Neural cell (in vitro differentiated cells): Measurements from ENCODE around the gene ADAMTS17.

ENCODE experiments used
- EP300 ChIP-seq: fragments of 450-650 bp; conservative IDR thresholded peaks from 2 replicates; pipeline ENCODE4 v1.6.1; 2014; ENCODE audit warnings: antibody characterized with exemption, mild to moderate bottlenecking, moderate library complexity; ENCODE audit not compliant: poor library complexity, severe bottlenecking
- EZH2 ChIP-seq: fragments of 200-600, 300-800 bp; shearing (Covaris generic), sonication (generic); IDR thresholded peaks from 2 replicates; pipeline ENCODE4 v1.6.1; 2014; ENCODE audit warnings: antibody characterized with exemption, low read length, borderline replicate concordance, mild to moderate bottlenecking; ENCODE audit not compliant: insufficient read depth, poor library complexity, severe bottlenecking
- MXI1 ChIP-seq: fragments of 450-650 bp; conservative IDR thresholded peaks from 2 replicates; pipeline ENCODE4 v1.6.1; 2014; ENCODE audit warnings: antibody characterized with exemption, mild to moderate bottlenecking; ENCODE audit not compliant: poor library complexity, severe bottlenecking
- POLR2AphosphoS5 ChIP-seq: IDR thresholded peaks from 2 replicates; pipeline ENCODE4 v1.6.1; 2012
- RAD21 ChIP-seq: fragments of 450-650 bp; conservative IDR thresholded peaks from 2 replicates; pipeline ENCODE4 v1.6.1; 2014; ENCODE audit warnings: antibody characterized with exemption, mild to moderate bottlenecking, moderate library complexity
- SMC3 ChIP-seq: fragments of 450-650 bp; conservative IDR thresholded peaks from 2 replicates; pipeline ENCODE4 v1.6.1; 2014; ENCODE audit warnings: antibody characterized with exemption, mild to moderate bottlenecking, moderate library complexity; ENCODE audit not compliant: poor library complexity
- TAF1 ChIP-seq: IDR thresholded peaks from 2 replicates; pipeline ENCODE4 v1.6.1; 2012; ENCODE audit warnings: low read depth
- TF ChIP-seq, protein P1 (sequence below): fragments of 450-650 bp; IDR thresholded peaks from 2 replicates; pipeline ENCODE4 v1.5.1; 2014; ENCODE audit warnings: antibody characterized with exemption, mild to moderate bottlenecking, moderate library complexity; ENCODE audit not compliant: poor library complexity, severe bottlenecking
- TF ChIP-seq, protein P2 (sequence below): IDR thresholded peaks from 2 replicates; pipeline ENCODE4 v1.6.1; 2012; ENCODE audit warnings: borderline replicate concordance

- TF ChIP-seq, protein P1, sequence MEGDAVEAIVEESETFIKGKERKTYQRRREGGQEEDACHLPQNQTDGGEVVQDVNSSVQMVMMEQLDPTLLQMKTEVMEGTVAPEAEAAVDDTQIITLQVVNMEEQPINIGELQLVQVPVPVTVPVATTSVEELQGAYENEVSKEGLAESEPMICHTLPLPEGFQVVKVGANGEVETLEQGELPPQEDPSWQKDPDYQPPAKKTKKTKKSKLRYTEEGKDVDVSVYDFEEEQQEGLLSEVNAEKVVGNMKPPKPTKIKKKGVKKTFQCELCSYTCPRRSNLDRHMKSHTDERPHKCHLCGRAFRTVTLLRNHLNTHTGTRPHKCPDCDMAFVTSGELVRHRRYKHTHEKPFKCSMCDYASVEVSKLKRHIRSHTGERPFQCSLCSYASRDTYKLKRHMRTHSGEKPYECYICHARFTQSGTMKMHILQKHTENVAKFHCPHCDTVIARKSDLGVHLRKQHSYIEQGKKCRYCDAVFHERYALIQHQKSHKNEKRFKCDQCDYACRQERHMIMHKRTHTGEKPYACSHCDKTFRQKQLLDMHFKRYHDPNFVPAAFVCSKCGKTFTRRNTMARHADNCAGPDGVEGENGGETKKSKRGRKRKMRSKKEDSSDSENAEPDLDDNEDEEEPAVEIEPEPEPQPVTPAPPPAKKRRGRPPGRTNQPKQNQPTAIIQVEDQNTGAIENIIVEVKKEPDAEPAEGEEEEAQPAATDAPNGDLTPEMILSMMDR: no peak
- no peak for TF ChIP-seq EP300
- no peak for TF ChIP-seq EZH2
- no peak for TF ChIP-seq TAF1
- TF ChIP-seq, protein P2, sequence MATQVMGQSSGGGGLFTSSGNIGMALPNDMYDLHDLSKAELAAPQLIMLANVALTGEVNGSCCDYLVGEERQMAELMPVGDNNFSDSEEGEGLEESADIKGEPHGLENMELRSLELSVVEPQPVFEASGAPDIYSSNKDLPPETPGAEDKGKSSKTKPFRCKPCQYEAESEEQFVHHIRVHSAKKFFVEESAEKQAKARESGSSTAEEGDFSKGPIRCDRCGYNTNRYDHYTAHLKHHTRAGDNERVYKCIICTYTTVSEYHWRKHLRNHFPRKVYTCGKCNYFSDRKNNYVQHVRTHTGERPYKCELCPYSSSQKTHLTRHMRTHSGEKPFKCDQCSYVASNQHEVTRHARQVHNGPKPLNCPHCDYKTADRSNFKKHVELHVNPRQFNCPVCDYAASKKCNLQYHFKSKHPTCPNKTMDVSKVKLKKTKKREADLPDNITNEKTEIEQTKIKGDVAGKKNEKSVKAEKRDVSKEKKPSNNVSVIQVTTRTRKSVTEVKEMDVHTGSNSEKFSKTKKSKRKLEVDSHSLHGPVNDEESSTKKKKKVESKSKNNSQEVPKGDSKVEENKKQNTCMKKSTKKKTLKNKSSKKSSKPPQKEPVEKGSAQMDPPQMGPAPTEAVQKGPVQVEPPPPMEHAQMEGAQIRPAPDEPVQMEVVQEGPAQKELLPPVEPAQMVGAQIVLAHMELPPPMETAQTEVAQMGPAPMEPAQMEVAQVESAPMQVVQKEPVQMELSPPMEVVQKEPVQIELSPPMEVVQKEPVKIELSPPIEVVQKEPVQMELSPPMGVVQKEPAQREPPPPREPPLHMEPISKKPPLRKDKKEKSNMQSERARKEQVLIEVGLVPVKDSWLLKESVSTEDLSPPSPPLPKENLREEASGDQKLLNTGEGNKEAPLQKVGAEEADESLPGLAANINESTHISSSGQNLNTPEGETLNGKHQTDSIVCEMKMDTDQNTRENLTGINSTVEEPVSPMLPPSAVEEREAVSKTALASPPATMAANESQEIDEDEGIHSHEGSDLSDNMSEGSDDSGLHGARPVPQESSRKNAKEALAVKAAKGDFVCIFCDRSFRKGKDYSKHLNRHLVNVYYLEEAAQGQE: no peak
- no peak for TF ChIP-seq MXI1
- no peak for TF ChIP-seq RAD21
- no peak for TF ChIP-seq SMC3
- TF ChIP-seq POLR2AphosphoS5: no peak
Observed at GRCh38 chr15:100292010-100292409, 49.8 kb downstream of the ADAMTS17 start.
